Right atrium auricular region (tissue), 2 donors: ENCODE measurements around the gene TRAPPC3. TPM values are rescaled to one million over a fixed set of nuclear protein-coding genes. Genes with fewer than 3 reads are reported as not detected.

Experiments
- DNase-seq: peaks from one replicate; pipeline ENCODE4 v3.0.0-alpha.2; 2019; ENCODE audit warnings: low spot score
- H3K27ac ChIP-seq, 2 donors: fragments of 200-600 bp; sonication (generic); 1 replicate in 1 of 2; 2 replicates in 1 of 2; pipeline ENCODE4 v1.5.1; 2016 to 2019
- H3K27me3 ChIP-seq, 2 donors: fragments of 200-600 bp; sonication (generic); one replicate each; pipeline versions ENCODE4 v1.5.1 to v1.6.0; 2017 to 2019
- H3K36me3 ChIP-seq: fragments of 200-600 bp; sonication (generic); one replicate; pipeline ENCODE4 v1.5.1; 2016
- H3K4me1 ChIP-seq, 2 donors: fragments of 200-600 bp; sonication (generic); one replicate each; pipeline versions ENCODE4 v1.5.1 to v1.6.0; 2017 to 2019
- H3K4me3 ChIP-seq, 2 donors: fragments of 200-600 bp; sonication (generic); 1 replicate in 1 of 2; 2 replicates in 1 of 2; pipeline ENCODE4 v1.5.1; 2017 to 2019; ENCODE audit warnings: mild to moderate bottlenecking in 1 of 2, moderate library complexity in 1 of 2
- H3K9me3 ChIP-seq, 2 donors: fragments of 200-600 bp; sonication (generic); one replicate each; pipeline ENCODE4 v1.5.1; 2019
- CTCF ChIP-seq, 2 donors: fragments of 200-600 bp; sonication (generic); IDR thresholded peaks; one replicate each; pipeline ENCODE4 v1.5.1; 2019; ENCODE audit warnings: antibody characterized with exemption in 2 of 2
- total RNA-seq, 2 donors: library from RNA; depleted of rRNA; stranded (reverse); fragments of >200 nt; gene quantifications; one replicate each; pipeline ENCODE4 v1.1.0, GENCODE V29; 2016

TRAPPC3 gene
- total RNA-seq, 2 donors from 2014 or later: 62.0 to 81.6 TPM

DNA sequence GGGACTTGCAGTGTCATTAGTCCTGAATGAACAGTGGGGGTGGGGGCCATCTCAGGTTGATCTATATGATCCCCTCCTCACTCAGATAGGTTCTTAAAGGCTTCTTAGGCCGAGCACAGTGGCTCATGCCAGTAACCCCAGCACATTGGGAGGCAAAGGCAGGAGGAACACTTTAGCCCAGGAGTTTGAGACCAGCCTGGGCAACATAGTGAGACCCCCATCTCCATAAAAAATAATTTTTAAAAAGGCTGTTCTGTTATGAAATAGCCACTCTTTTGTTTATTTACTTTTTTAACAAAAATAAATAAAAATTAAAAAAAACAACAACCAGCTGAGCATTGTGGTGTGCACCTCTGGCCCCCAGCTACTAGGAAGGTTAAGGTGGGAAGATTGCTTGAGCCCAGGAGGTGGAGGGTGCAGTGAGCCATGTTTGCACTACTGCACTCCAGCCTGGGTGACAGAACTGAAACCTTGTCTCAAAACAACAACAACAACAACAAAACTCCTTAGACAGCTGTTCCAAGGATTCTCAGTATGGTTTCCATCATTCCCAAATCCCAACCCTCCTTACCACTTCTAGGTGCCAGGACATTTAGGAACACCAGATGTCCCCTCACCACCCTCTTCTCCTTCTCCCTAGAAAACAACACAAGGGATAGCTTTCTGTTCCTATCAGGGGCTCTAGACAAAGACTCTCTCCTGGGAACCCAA lies 2.0 kb upstream of the TRAPPC3 start:
- no peak for DNase-seq
- H3K4me1 ChIP-seq: peaks cover 0 to 62% of the 10 kb centered on the region in 2 donors
- TF ChIP-seq CTCF (IDR thresholded peaks at IDR 0.05): no peak

GRCh38 chr1:36150296-36151133 lies 1.2 kb upstream of the TRAPPC3 start:
- Histone ChIP-seq H3K36me3 (peaks cover 5% of the 10 kb centered on the region), H3K27me3 (no peaks in the 10 kb centered on the region), H3K4me1 (peaks cover 0 to 62% of the 10 kb centered on the region in 2 donors), H3K4me3 (peak overlapping the region in 1 of 2 donors; percentile 8), H3K27ac (peak overlapping the region; percentile 96 to 97), H3K9me3 (no peaks in the 10 kb centered on the region)
- peak; percentile 97 for DNase-seq
- TF ChIP-seq CTCF (IDR thresholded peaks at IDR 0.05): no peak

More for the DNA sequence above, 2.0 kb upstream of the TRAPPC3 start:
- Histone ChIP-seq H3K27me3 (no peaks in the 10 kb centered on the region), H3K36me3 (peaks cover 5% of the 10 kb centered on the region), H3K4me3 (no peak overlapping the region), H3K27ac (peak overlapping the region; percentile 96 to 97), H3K9me3 (no peaks in the 10 kb centered on the region)

DNA sequence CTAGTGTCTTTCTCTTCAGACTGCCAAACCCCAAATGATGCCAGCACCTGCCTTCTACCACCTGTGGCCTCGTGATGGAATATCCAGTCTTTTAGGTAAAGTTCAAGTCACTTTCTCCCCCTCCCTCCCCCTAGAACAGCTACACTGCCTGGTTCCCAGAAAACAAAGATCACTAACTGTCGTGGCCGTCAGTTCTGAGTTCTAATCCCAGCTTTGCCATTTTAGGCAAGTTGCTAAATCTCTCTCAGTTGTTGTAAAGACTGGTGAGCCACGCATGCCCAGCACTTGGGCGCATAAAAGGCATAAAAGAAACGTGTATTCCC lies 648 bp upstream of the TRAPPC3 start:
- H3K4me3 ChIP-seq: peak overlapping the region in 1 of 2 donors; percentile 8
- no peak for TF ChIP-seq CTCF (IDR thresholded peaks at IDR 0.05)
- no peaks in the 10 kb centered on the region for H3K27me3 ChIP-seq

GRCh38 chr1:36148821-36149236 lies 457 bp downstream of the TRAPPC3 start:
- peaks cover 5% of the 10 kb centered on the region for H3K36me3 ChIP-seq
- H3K27ac ChIP-seq: peak overlapping the region; percentile 96 to 97
- H3K4me1 ChIP-seq: peaks cover 0 to 52% of the 10 kb centered on the region in 2 donors
- DNase-seq: no peak
- H3K9me3 ChIP-seq: no peaks in the 10 kb centered on the region
- no peak for TF ChIP-seq CTCF (IDR thresholded peaks at IDR 0.05)
- peak overlapping the region; percentile 81 to 90 for H3K4me3 ChIP-seq
- H3K27me3 ChIP-seq: no peaks in the 10 kb centered on the region

More for the DNA sequence above, 648 bp upstream of the TRAPPC3 start:
- H3K36me3 ChIP-seq: peaks cover 5% of the 10 kb centered on the region
- no peaks in the 10 kb centered on the region for H3K9me3 ChIP-seq
- peak overlapping the region; percentile 96 to 97 for H3K27ac ChIP-seq
- no peak for DNase-seq
- H3K4me1 ChIP-seq: peaks cover 0 to 57% of the 10 kb centered on the region in 2 donors

DNA sequence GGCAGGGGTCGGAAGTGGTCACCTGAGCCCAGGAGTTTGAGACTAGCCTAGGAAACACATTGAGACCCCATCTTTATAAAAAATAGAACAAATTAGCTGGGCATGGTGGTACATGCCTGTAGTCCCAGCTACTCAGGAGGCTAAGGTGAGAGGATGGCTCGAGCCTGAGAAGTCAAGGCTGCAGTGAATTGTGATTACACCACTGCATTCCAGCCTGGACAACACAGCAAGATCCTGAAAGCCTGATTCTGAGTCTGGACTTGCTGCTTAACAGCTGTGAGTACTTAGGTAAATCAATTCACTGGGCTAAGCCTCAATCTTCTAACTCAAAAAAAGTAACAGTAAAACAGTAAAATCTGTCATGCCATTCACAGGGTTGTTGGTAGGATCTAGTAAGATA lies 4.9 kb downstream of the TRAPPC3 start:
- DNase-seq: no peak
- Histone ChIP-seq H3K9me3 (no peaks in the 10 kb centered on the region), H3K4me3 (no peak overlapping the region), H3K27ac (no peak overlapping the region), H3K27me3 (no peaks in the 10 kb centered on the region), H3K4me1 (peaks cover 0 to 28% of the 10 kb centered on the region in 2 donors), H3K36me3 (peaks cover 12% of the 10 kb centered on the region)
- no peak for TF ChIP-seq CTCF (IDR thresholded peaks at IDR 0.05)
